Measurements from ENCODE around the gene PLEKHA8.

DNA sequence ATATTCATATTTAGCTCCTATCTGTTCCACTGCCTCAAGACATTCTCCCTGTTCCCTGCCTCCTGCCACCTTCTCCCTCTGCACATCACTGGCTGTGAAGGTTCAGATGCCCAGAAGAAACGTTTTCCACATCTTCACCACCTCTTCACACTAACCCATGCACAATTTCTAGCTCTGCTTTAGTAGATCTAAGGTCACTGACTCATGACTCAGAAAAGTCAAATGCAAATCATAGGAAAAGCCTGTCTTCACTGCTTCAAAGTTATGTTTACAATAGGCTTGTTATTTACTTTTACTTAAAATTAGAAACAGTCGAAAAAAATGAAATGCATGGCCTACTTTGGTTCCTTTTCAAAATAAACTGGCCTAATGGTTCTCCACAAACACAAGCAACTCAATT, 41.1 kb upstream of the PLEKHA8 start:
- no peak for TF ChIP-seq EZH2 (IDR thresholded peaks at IDR 0.05; ENCODE audit: insufficient read depth, poor library complexity, severe bottlenecking)
- TF ChIP-seq EZH2phosphoT487 (IDR thresholded peaks at IDR 0.05; ENCODE audit: insufficient read depth, low read depth): no peak
